Ascending aorta (tissue), 2 donors: ENCODE data around the gene GRK7. TPM values are rescaled to one million over a fixed set of nuclear protein-coding genes. Genes with fewer than 3 reads are reported as not detected.

ENCODE experiments used
- DNase-seq, 2 donors: peaks; one replicate each; pipeline ENCODE4 v3.0.0-alpha.2; 2019; ENCODE audit warnings: low spot score in 2 of 2
- H3K27ac ChIP-seq, 2 donors: fragments of 200-600 bp; sonication (generic); one replicate each; pipeline ENCODE4 v1.5.1; 2016 to 2017; ENCODE audit warnings: mild to moderate bottlenecking in 1 of 2
- H3K27me3 ChIP-seq: fragments of 200-600 bp; sonication (generic); one replicate; pipeline ENCODE4 v1.5.1; 2017
- H3K36me3 ChIP-seq, 2 donors: fragments of 200-600 bp; sonication (generic); one replicate each; pipeline ENCODE4 v1.5.1; 2016
- H3K4me1 ChIP-seq, 2 donors: fragments of 200-600 bp; sonication (generic); one replicate each; pipeline ENCODE4 v1.5.1; 2016 to 2017; ENCODE audit warnings: mild to moderate bottlenecking in 1 of 2
- H3K4me3 ChIP-seq, 2 donors: fragments of 200-600 bp; sonication (generic); one replicate each; pipeline ENCODE4 v1.5.1; 2016 to 2017; ENCODE audit warnings: mild to moderate bottlenecking in 1 of 2
- H3K9me3 ChIP-seq, 2 donors: fragments of 200-600 bp; sonication (generic); one replicate each; pipeline ENCODE4 v1.5.1; 2016
- CTCF ChIP-seq, 3 experiments: fragments of 200-600 bp in 2 of 3; fragments of 450-650 bp in 1 of 3; sonication (generic) in 2 of 3; IDR thresholded peaks; one replicate each; pipeline ENCODE4 v1.5.1; 2016 to 2019; ENCODE audit warnings: antibody characterized with exemption in 3 of 3, mild to moderate bottlenecking in 1 of 3, moderate library complexity in 1 of 3
- intact Hi-C: fragments of 100-400 bp; cut with DNase I; formaldehyde crosslinking; loops from one replicate; pipeline ENCODE4 v1.15.1; 2023
- total RNA-seq: library from RNA; depleted of rRNA; stranded (reverse); fragments of >200 nt; gene quantifications from one replicate; pipeline ENCODE4 v1.1.0, GENCODE V29; 2016

The GRK7 gene
- total RNA-seq, 1 donor from 2014 or later: not detected

- no peak overlapping the region for H3K4me3 ChIP-seq
- H3K27ac ChIP-seq: no peak overlapping the region
- no peak for DNase-seq
- no peaks in the 10 kb centered on the region for H3K4me1 ChIP-seq
- H3K36me3 ChIP-seq: no peaks in the 10 kb centered on the region
- intact Hi-C loops: no loop called here
- no peaks in the 10 kb centered on the region for H3K9me3 ChIP-seq
- no peaks in the 10 kb centered on the region for H3K27me3 ChIP-seq
- no peak for TF ChIP-seq CTCF (IDR thresholded peaks at IDR 0.05)
These were observed 27.0 kb downstream of the GRK7 start for GRCh38 chr3:141790171-141790570.

- intact Hi-C loops: no loop called here
- Histone ChIP-seq H3K27ac (no peak overlapping the region), H3K4me3 (no peak overlapping the region), H3K36me3 (no peaks in the 10 kb centered on the region), H3K9me3 (no peaks in the 10 kb centered on the region), H3K27me3 (no peaks in the 10 kb centered on the region), H3K4me1 (peaks cover 0 to 9% of the 10 kb centered on the region in 2 donors)
- DNase-seq: no peak
- TF ChIP-seq CTCF (IDR thresholded peaks at IDR 0.05): no peak
These were observed 29.3 kb downstream of the GRK7 start for GRCh38 chr3:141792495-141792894.

GRCh38 chr3:141793476-141794260, 30.5 kb downstream of the GRK7 start:
- no peak for DNase-seq
- intact Hi-C loops: no loop called here

GRCh38 chr3:141795276-141795675, 32.1 kb downstream of the GRK7 start:
- no peak overlapping the region for H3K27ac ChIP-seq
- H3K4me3 ChIP-seq: no peak overlapping the region
- TF ChIP-seq CTCF (IDR thresholded peaks at IDR 0.05): no peak
- DNase-seq: no peak
- H3K4me1 ChIP-seq: peaks cover 0 to 18% of the 10 kb centered on the region in 2 donors
- H3K36me3 ChIP-seq: no peaks in the 10 kb centered on the region
- H3K9me3 ChIP-seq: no peaks in the 10 kb centered on the region
- H3K27me3 ChIP-seq: no peaks in the 10 kb centered on the region
- intact Hi-C loops: no loop called here

More at GRCh38 chr3:141793476-141794260, 30.5 kb downstream of the GRK7 start:
- no peak for TF ChIP-seq CTCF (IDR thresholded peaks at IDR 0.05)
- Histone ChIP-seq H3K4me3 (no peak overlapping the region), H3K27me3 (no peaks in the 10 kb centered on the region), H3K27ac (no peak overlapping the region), H3K4me1 (peaks cover 0 to 18% of the 10 kb centered on the region in 2 donors), H3K9me3 (no peaks in the 10 kb centered on the region), H3K36me3 (no peaks in the 10 kb centered on the region)

GRCh38 chr3:141795741-141796080, 32.5 kb downstream of the GRK7 start:
- H3K27ac ChIP-seq: no peak overlapping the region
- H3K4me1 ChIP-seq: peaks cover 0 to 18% of the 10 kb centered on the region in 2 donors
- TF ChIP-seq CTCF (IDR thresholded peaks at IDR 0.05): no peak
- H3K4me3 ChIP-seq: no peak overlapping the region
- intact Hi-C loops: no loop called here
- H3K27me3 ChIP-seq: no peaks in the 10 kb centered on the region
- DNase-seq: no peak
- H3K9me3 ChIP-seq: no peaks in the 10 kb centered on the region
- no peaks in the 10 kb centered on the region for H3K36me3 ChIP-seq
